C4-2B (cell line): ENCODE results near the gene TMTC2.

Experiments
- ZFX ChIP-seq: fragments of 450-650 bp; IDR thresholded peaks from 2 replicates; pipeline ENCODE4 v1.6.1; 2017
- TF ChIP-seq, protein P1 (sequence below): fragments of 450-650 bp; conservative IDR thresholded peaks from 2 replicates; pipeline ENCODE4 v1.5.1; 2017; ENCODE audit warnings: mild to moderate bottlenecking

DNA sequence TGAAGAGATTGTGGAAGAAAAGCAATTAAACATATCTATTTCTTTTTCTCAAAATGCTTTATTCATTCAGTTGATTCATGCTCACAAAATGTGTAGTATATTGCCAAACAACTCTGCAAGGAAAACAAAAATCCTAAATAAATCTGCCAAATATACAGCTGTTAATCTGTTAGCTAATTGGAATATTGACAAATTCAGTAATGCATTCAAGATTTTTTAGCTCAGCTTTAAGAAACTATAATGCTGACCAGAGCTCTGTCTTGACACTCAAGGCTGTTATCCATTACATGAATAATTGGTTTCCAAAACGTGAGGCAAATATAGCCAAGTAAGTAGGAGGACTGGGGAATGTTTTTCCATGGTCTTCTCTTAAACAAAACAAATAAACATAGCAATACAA is 146.8 kb downstream of the TMTC2 start:
- TF ChIP-seq, protein P1, sequence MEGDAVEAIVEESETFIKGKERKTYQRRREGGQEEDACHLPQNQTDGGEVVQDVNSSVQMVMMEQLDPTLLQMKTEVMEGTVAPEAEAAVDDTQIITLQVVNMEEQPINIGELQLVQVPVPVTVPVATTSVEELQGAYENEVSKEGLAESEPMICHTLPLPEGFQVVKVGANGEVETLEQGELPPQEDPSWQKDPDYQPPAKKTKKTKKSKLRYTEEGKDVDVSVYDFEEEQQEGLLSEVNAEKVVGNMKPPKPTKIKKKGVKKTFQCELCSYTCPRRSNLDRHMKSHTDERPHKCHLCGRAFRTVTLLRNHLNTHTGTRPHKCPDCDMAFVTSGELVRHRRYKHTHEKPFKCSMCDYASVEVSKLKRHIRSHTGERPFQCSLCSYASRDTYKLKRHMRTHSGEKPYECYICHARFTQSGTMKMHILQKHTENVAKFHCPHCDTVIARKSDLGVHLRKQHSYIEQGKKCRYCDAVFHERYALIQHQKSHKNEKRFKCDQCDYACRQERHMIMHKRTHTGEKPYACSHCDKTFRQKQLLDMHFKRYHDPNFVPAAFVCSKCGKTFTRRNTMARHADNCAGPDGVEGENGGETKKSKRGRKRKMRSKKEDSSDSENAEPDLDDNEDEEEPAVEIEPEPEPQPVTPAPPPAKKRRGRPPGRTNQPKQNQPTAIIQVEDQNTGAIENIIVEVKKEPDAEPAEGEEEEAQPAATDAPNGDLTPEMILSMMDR: no peak
- no peak for TF ChIP-seq ZFX
